ENCODE measurements around the gene SERHL2.

Gene SERHL2

DNA sequence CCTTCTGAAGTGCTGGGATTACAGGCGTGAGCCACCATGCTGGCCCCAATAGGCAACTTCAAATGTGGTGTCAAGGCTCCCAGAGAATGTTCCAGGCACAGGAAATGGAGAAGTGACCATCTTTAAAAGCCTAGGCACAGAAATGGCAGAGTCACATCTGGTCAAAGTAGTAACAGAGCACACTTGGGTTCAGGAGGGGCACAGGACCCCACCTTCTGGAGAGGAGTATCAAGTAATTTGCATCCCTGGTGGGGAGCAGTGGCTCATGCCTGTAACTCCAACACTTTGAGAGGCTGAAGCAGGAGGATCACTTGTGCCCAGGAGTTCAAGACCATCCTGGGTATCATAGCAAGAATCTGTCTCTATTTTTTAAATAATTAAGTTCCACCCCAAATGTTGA, 29.2 kb downstream of the SERHL2 start:
- Mint-ChIP-seq H3K4me3 (no peak overlapping the region), H3K27me3 (no peaks in the 10 kb centered on the region), H3K27ac (ENCODE audit: low read depth) (no peak overlapping the region)

GRCh38 chr22:42584364-42584940, 30.7 kb downstream of the SERHL2 start:
- H3K9me3 Mint-ChIP-seq: no peaks in the 10 kb centered on the region
- DNase-seq (ENCODE audit: low spot score in 2 of 2): no peak
- no peak overlapping the region for H3K27ac Mint-ChIP-seq (ENCODE audit: low read depth)
- no peaks in the 10 kb centered on the region for H3K27me3 Mint-ChIP-seq
- ATAC-seq (replicated peaks; ENCODE audit: extremely low read depth, poor library complexity, severe bottlenecking): no peak
- peaks cover 59% of the 10 kb centered on the region for H3K36me3 Mint-ChIP-seq (ENCODE audit: insufficient read depth)
- no peak overlapping the region for H3K4me3 Mint-ChIP-seq
- peaks cover 23% of the 10 kb centered on the region for H3K4me1 Mint-ChIP-seq

More for the DNA sequence above, 29.2 kb downstream of the SERHL2 start:
- Mint-ChIP-seq H3K4me1 (peaks cover 23% of the 10 kb centered on the region), H3K36me3 (ENCODE audit: insufficient read depth) (peaks cover 52% of the 10 kb centered on the region), H3K9me3 (no peaks in the 10 kb centered on the region)
- ATAC-seq (replicated peaks; ENCODE audit: extremely low read depth, poor library complexity, severe bottlenecking): no peak
- no peak for DNase-seq (ENCODE audit: low spot score in 2 of 2)

- Mint-ChIP-seq H3K27ac (ENCODE audit: low read depth) (peak overlapping the region; percentile 56), H3K27me3 (no peaks in the 10 kb centered on the region), H3K4me1 (peaks cover 23% of the 10 kb centered on the region), H3K4me3 (no peak overlapping the region), H3K36me3 (ENCODE audit: insufficient read depth) (peaks cover 61% of the 10 kb centered on the region), H3K9me3 (no peaks in the 10 kb centered on the region)
- DNase-seq (ENCODE audit: low spot score in 2 of 2) (no peak), ATAC-seq (replicated peaks; ENCODE audit: extremely low read depth, poor library complexity, severe bottlenecking) (no peak)
Measured at GRCh38 chr22:42585096-42585495, 31.3 kb downstream of the SERHL2 start.

DNA sequence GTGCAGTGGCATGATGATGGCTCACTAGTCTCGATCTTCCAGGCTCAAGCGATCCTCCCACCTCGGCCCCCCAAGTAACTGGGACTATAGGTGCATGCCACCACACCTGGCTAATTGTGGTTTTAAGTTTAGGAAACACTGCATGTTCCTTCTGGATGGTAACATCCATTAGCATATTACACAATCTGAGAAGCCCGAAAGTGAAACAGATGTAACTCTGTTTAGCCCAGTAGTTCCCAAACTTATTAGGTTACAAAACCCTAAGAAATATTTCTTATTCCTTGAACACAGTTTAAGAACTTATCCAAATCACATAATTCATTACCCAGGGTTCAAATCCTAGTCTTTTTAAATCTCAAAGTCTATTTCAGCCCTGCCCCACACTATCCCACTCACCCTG, 32.6 kb downstream of the SERHL2 start:
- no peak overlapping the region for H3K4me3 Mint-ChIP-seq

DNA sequence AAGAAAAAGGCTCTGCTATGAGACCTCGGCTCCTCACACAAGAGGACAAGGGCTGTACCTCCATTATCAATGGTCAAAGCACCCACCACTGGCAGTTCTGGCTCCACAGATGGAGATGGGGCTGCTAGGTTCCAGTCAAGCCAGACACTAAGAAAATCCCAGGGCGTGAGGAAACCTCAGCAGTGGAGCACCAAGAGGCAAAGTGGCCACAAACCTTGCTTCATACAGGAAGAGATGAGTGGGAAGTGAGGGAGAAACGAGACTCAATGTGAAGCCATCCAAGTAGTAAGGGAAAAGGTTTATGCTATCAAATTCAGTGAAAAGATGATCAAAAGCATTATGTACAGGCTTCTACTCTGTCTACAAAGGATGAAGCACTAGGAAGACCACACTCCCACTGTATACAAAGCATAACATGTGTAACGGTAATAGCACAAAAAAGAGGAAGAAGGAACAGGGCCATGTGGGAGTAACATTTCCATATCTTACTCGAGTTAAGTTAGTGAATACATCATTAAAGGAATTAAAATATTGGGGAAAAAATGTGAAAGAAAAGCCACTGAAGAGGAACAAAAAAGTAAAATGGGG, 33.9 kb downstream of the SERHL2 start:
- Mint-ChIP-seq H3K27ac (ENCODE audit: low read depth) (no peak overlapping the region), H3K36me3 (ENCODE audit: insufficient read depth) (peaks cover 73% of the 10 kb centered on the region), H3K4me1 (peaks cover 5% of the 10 kb centered on the region), H3K4me3 (no peak overlapping the region), H3K9me3 (no peaks in the 10 kb centered on the region), H3K27me3 (no peaks in the 10 kb centered on the region)
- DNase-seq (ENCODE audit: low spot score in 2 of 2): no peak
- ATAC-seq (replicated peaks; ENCODE audit: extremely low read depth, poor library complexity, severe bottlenecking): no peak

More for the DNA sequence above, 32.6 kb downstream of the SERHL2 start:
- ATAC-seq (replicated peaks; ENCODE audit: extremely low read depth, poor library complexity, severe bottlenecking) (no peak), DNase-seq (ENCODE audit: low spot score in 2 of 2) (no peak)
- Mint-ChIP-seq H3K9me3 (no peaks in the 10 kb centered on the region), H3K27me3 (no peaks in the 10 kb centered on the region), H3K27ac (ENCODE audit: low read depth) (no peak overlapping the region), H3K36me3 (ENCODE audit: insufficient read depth) (peaks cover 66% of the 10 kb centered on the region), H3K4me1 (peaks cover 15% of the 10 kb centered on the region)

DNA sequence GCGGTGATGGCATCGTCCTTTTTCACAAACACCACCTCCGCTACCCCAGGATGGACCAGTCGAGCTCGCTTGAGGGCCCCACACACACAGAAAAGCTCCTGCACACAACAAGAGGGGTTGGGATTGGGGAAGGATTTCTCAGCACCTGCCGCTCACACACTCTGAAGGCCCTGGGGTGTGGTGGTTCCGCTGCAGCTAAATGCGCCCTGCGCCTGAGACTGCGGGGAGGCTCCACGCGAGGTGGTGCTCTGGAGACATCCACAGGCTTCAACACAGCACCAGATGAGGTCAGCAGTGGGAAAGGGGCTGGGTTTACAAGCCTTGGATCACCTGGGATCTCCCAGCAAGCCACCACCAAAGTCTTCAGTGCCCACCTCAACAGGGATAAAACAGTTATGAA, 38.2 kb downstream of the SERHL2 start:
- Mint-ChIP-seq H3K27ac (ENCODE audit: low read depth) (no peak overlapping the region), H3K4me3 (no peak overlapping the region), H3K9me3 (no peaks in the 10 kb centered on the region), H3K36me3 (ENCODE audit: insufficient read depth) (peaks cover 76% of the 10 kb centered on the region), H3K4me1 (no peaks in the 10 kb centered on the region), H3K27me3 (no peaks in the 10 kb centered on the region)
- no peak for ATAC-seq (replicated peaks; ENCODE audit: extremely low read depth, poor library complexity, severe bottlenecking)
- no peak for DNase-seq (ENCODE audit: low spot score in 2 of 2)

GRCh38 chr22:42595434-42595833, 41.7 kb downstream of the SERHL2 start:
- Mint-ChIP-seq H3K9me3 (no peaks in the 10 kb centered on the region), H3K4me1 (no peaks in the 10 kb centered on the region), H3K27ac (ENCODE audit: low read depth) (peak overlapping the region; percentile 10), H3K36me3 (ENCODE audit: insufficient read depth) (peaks cover 80% of the 10 kb centered on the region), H3K27me3 (no peaks in the 10 kb centered on the region), H3K4me3 (no peak overlapping the region)
- no peak for ATAC-seq (replicated peaks; ENCODE audit: extremely low read depth, poor library complexity, severe bottlenecking)
- DNase-seq (ENCODE audit: low spot score in 2 of 2): no peak

DNA sequence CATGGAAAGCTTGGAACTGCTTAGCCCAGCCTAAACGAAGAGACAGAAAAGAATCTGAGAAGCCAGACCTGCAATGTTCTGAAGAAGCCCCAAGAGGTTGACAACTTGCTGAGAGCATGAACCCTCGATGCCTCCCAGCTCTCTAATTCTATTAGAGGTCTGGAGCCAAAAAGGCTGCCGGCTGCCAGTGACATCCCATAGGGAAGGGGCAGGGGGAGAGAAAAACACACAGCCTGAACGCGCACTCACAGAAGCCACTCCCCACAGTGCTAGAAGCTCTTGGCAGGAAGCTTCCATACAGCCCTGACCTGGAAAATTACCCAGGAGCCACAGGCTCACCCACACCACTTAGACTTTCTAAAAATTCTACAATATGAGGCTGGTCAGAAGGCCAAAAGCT, 42.6 kb downstream of the SERHL2 start:
- H3K4me3 Mint-ChIP-seq: no peak overlapping the region
- H3K9me3 Mint-ChIP-seq: no peaks in the 10 kb centered on the region
- no peak for ATAC-seq (replicated peaks; ENCODE audit: extremely low read depth, poor library complexity, severe bottlenecking)
- no peaks in the 10 kb centered on the region for H3K27me3 Mint-ChIP-seq
- H3K27ac Mint-ChIP-seq (ENCODE audit: low read depth): no peak overlapping the region
- no peak for DNase-seq (ENCODE audit: low spot score in 2 of 2)
- H3K36me3 Mint-ChIP-seq (ENCODE audit: insufficient read depth): peaks cover 80% of the 10 kb centered on the region
- H3K4me1 Mint-ChIP-seq: no peaks in the 10 kb centered on the region

GRCh38 chr22:42596863-42597530, 43.2 kb downstream of the SERHL2 start:
- ATAC-seq (replicated peaks; ENCODE audit: extremely low read depth, poor library complexity, severe bottlenecking) (no peak), DNase-seq (ENCODE audit: low spot score in 2 of 2) (no peak)
- H3K9me3 Mint-ChIP-seq: no peaks in the 10 kb centered on the region
- peaks cover 4% of the 10 kb centered on the region for H3K4me1 Mint-ChIP-seq
- H3K36me3 Mint-ChIP-seq (ENCODE audit: insufficient read depth): peaks cover 79% of the 10 kb centered on the region
- no peak overlapping the region for H3K27ac Mint-ChIP-seq (ENCODE audit: low read depth)
- no peaks in the 10 kb centered on the region for H3K27me3 Mint-ChIP-seq
- H3K4me3 Mint-ChIP-seq: no peak overlapping the region

- no peak overlapping the region for H3K27ac Mint-ChIP-seq (ENCODE audit: low read depth)
- no peak overlapping the region for H3K4me3 Mint-ChIP-seq
- no peaks in the 10 kb centered on the region for H3K9me3 Mint-ChIP-seq
- ATAC-seq (replicated peaks; ENCODE audit: extremely low read depth, poor library complexity, severe bottlenecking) (no peak), DNase-seq (ENCODE audit: low spot score in 2 of 2) (no peak)
- no peaks in the 10 kb centered on the region for H3K27me3 Mint-ChIP-seq
- H3K4me1 Mint-ChIP-seq: peaks cover 49% of the 10 kb centered on the region
- H3K36me3 Mint-ChIP-seq (ENCODE audit: insufficient read depth): peaks cover 68% of the 10 kb centered on the region
Measured at GRCh38 chr22:42601879-42602465, 48.2 kb downstream of the SERHL2 start.

DNA sequence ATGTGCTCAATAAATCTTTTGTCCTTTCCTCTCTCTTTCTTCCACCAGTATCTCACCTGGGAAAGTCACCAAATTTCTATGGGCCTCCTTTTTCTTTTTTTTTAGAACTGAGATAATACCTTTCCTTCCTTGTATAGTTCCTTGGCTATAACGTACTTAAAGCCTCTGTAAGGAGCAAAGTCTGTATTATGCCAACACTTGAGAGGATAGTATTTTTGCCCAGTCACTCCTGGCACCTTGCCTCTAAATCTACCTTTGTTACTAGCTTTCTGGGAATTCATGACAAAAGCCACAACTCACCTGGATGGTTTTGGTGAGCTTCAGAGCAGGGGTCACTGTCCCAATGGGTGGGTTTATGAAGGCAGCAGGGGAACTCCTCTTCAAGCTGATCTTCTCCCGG, 48.7 kb downstream of the SERHL2 start:
- Mint-ChIP-seq H3K9me3 (no peaks in the 10 kb centered on the region), H3K36me3 (ENCODE audit: insufficient read depth) (peaks cover 65% of the 10 kb centered on the region), H3K4me3 (no peak overlapping the region), H3K27me3 (no peaks in the 10 kb centered on the region), H3K4me1 (peaks cover 49% of the 10 kb centered on the region), H3K27ac (ENCODE audit: low read depth) (no peak overlapping the region)
- ATAC-seq (replicated peaks; ENCODE audit: extremely low read depth, poor library complexity, severe bottlenecking) (no peak), DNase-seq (ENCODE audit: low spot score in 2 of 2) (no peak)

DNA sequence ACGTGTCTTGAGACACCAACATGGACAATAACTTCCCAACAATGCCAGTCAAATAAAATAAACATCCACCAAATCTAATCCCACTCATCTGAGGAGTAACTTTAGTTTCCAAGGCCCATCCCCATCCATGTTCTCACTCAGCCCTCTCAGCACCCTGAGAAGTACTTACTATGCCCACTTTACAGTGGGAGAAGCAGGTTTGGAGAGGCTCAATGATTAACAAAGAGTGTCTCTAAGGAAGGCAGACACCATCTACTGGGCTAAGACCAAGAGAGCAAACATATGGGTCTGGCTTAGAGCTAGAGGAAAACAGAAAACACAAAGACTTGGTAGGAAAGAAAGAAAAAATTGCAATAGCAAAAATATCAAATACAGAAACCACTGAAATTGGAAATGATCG, 49.7 kb downstream of the SERHL2 start:
- H3K9me3 Mint-ChIP-seq: no peaks in the 10 kb centered on the region
- H3K4me3 Mint-ChIP-seq: no peak overlapping the region
- H3K27me3 Mint-ChIP-seq: no peaks in the 10 kb centered on the region
- no peak for ATAC-seq (replicated peaks; ENCODE audit: extremely low read depth, poor library complexity, severe bottlenecking)
- H3K36me3 Mint-ChIP-seq (ENCODE audit: insufficient read depth): peaks cover 59% of the 10 kb centered on the region
- DNase-seq (ENCODE audit: low spot score in 2 of 2): no peak
- peaks cover 49% of the 10 kb centered on the region for H3K4me1 Mint-ChIP-seq
- H3K27ac Mint-ChIP-seq (ENCODE audit: low read depth): no peak overlapping the region

DNA sequence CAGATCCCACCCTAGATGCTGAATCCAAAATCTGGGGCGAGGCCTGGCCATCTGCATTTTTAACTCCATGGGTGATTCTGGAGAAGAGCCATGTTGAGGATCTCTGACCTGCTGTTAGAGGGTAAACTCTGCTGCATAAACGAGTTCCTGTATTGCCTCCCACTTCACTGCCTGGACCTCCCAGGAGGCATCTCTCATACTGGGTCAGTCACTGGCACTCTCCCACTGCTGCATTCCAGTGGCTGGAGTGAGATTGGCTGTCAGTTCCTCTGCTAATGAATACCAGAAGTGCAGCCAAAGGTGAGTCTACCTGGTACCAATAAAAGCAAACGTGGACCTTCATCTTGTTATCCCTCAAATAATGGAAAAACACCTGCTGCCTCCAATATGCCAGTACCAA, 50.6 kb downstream of the SERHL2 start:
- Mint-ChIP-seq H3K36me3 (ENCODE audit: insufficient read depth) (peaks cover 53% of the 10 kb centered on the region), H3K9me3 (no peaks in the 10 kb centered on the region), H3K27ac (ENCODE audit: low read depth) (peak overlapping the region; percentile 19), H3K4me1 (peaks cover 49% of the 10 kb centered on the region), H3K4me3 (no peak overlapping the region), H3K27me3 (no peaks in the 10 kb centered on the region)
- ATAC-seq (replicated peaks; ENCODE audit: extremely low read depth, poor library complexity, severe bottlenecking) (no peak), DNase-seq (ENCODE audit: low spot score in 2 of 2) (no peak)

All from central memory CD8-positive, alpha-beta T cell (primary cell).